Stimulated activated CD8-positive, alpha-beta memory T cell treated with anti-CD3 and anti-CD28 coated beads, Interleukin-12 subunit alpha, Interleukin-12 subunit beta, amount 100 ng/mL, for 4 hours (primary cell): Measurements from ENCODE around the gene KCNC2.
"Not testable (repeated sequence)": the region's sequence is repeated elsewhere in the genome, so short reads cannot be mapped to it uniquely, and the experiment has no call there.

ENCODE experiments used
- DNase-seq: peaks from one replicate; pipeline ENCODE4 v3.0.0-alpha.2; 2020; ENCODE audit warnings: low read depth

KCNC2 gene

DNA sequence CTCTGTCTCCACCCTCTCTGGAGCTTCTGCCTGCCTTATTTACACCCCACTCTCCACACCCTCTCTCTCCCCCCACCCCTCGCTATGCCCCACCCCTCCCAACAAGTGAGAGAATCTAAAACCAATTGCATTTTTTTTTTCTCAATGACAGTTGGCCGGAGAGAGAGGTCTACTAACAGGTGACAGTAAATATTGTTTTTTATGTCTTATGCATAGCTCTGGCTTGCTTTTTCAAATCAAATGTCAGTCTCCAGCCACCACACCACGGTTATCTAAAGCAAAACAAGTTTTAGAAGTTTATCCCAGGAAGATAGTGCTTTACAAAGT lies at the start of gene KCNC2:
Gene KCNC2 (minus strand): TSS at position 28 of the 327 bp plus-strand sequence.
- no peak for DNase-seq

DNA sequence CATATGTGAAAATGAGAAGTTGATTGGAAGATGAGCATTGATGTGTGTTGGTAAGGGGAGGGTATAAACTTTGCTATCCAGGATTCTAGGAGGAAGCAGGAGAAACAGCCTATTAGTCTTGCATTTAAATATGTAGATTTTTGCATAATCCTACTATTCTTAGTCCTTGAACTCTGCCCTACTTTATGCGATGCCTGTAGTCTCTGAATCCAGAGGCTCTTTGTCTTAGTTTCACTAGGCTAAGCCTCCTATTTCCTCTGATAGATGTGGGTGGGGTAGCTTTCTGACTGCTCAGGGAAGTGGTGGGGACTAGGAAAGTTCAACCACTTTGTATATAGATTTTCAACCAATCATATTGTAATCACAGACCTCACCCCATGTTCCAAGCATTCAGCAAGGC lies 49.5 kb upstream of the KCNC2 start:
- DNase-seq = no peak

DNA sequence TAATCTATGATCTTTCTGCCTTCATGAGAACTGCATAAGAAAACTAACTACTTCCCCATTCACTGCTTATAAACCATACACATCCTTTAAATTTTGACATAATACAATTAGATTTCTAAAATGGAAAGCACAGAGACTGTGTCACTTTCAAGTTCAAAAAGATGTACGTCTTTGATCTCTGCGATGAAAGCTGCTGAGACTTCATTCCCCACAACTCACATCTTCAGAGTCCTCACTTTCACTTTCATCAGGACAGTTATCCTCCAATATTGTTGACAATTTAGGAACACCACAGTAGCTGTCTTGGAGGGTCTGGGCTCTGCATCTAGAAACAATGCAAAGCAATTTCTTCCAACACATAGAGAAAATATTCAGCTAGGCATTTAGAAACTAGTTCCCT lies 47.9 kb upstream of the KCNC2 start:
- DNase-seq = no peak

DNA sequence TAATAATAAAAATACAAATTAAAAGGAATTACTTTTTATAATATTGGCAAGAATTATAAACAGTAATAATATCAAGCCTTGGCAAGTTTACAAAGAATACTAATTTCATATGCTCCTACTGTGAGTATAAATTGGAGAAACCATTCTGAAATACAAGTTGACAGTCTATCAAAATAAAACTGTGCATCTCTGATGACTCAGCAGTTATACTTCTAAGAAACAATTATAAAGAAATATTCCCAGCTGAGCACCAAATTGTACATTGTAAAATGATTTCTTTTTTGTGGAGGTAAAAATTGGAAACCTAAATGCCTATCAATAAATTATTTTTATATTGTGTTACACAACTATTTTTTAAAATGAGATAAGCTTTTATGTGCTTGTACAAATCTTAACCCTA lies 35.5 kb upstream of the KCNC2 start:
- no peak for DNase-seq

DNA sequence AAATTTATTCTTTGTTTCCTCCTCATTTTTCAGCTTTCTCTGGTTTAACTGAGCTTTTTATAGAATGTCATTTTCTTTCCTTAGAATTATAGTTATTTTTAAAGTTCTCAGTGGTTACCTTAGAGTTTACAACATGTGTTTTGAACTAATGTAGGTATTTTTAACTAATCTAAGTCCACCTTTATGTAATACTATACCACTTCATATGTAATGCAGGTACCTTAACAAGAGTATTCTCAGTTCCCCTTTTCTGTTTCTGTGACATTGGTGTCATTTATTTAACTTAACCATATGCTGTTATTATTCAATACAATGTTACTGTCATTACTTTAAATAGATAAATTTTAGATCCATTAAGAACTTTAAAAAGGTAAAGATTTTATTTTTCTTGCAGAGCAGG lies 30.3 kb upstream of the KCNC2 start:
- no peak for DNase-seq

DNA sequence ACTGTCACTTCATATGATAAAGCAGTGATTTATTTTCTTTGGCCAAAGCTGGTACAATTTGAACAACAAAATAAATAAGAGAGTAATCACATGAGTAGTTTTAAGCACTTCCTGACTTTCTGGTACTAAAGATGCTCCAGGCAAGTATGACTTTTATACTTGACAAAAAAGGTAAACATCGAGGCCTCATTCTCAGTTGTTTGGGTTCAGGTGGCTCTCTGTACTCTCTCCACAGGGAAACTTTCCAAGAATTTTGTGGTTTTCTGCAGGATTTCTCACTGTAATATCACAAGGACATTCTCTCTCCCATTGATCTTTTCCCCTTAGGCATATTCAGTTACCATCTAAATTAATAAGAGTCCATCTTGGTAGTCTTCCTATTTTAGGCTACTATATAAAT lies 26.6 kb upstream of the KCNC2 start:
- no peak for DNase-seq

DNA sequence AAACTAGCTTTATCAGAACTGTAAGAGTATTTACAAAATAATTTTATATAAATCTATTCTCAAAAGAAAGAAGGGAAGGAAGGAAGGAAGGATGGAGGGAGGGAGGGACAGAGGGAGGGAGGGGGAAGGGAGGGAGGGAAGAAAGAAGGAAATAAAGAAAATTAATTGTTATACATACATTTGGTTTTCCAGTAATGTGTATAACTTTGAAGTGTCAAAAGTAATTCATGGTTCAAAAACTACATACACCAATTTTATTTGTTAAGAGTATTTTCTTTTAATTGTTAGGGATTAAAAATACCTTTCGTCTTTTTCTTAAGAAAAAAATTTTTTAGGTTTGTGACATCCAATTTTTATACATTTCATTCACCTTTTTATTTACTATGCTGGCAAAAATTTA lies 17.5 kb upstream of the KCNC2 start:
- DNase-seq = no peak

DNA sequence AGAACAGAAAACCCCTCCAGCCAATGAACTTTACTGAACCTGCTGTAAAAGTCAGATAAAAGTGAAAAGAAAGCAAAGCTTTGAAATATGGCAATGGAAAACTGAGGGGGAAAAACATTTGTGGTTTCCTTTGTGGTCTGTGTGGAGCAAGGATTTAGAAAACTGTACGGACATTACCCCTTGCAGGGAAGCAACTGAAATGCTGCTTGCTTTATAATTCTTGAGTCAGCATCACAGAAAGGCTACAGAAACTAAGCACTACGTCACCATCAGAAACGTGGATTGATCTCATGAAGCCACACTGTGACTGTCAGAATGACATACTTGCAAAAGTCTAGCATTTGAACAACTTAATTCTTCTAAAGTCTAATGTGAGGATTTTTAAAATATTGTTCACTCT lies 2.4 kb upstream of the KCNC2 start:
- no peak for DNase-seq

DNA sequence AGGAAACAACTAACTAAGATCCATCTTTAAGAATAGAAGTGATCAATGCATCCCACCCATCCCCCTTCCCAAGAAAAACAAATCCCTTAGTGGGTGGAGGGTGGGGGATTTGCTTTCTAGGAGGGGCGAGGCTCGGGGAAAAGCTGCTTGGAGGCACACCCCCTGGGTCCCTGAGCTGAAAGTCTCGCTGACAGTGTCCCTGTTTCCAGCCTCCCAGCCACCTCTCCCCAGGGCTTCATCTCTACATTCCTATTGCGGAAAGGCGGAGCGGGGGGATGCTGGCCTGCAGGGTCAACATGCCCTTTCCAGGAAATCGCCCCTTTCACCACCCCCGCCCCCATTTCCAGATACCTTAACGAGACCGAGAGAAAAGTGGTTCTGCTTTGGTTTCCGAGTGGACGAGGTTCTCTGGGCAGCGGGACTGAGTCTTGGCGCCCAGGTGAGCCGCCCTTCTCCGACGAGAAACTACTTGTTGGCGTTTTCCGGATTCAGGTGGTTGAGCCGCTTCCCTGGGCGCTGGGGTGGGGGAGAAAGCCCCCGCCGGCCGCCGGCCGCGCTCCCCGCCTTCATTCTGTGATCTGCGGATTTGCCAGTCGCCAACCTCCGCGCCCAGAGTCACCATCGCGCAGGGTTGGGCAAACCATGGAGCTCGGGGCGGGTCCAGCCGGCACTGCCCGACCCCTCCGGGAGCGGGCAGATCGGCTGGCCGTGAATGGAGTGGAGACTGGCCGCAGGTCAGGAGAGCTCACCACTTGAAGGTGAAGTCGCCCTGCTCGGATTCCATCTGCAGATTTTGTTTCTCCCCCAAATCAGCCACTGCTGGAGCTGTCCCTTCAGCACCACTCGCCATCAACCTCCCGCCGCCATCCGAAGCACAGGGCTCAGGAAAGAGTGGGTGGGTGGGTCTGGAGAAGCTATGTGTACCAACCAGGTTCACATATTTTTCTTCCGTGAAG lies 505 bp downstream of the KCNC2 start:
- no peak for DNase-seq

DNA sequence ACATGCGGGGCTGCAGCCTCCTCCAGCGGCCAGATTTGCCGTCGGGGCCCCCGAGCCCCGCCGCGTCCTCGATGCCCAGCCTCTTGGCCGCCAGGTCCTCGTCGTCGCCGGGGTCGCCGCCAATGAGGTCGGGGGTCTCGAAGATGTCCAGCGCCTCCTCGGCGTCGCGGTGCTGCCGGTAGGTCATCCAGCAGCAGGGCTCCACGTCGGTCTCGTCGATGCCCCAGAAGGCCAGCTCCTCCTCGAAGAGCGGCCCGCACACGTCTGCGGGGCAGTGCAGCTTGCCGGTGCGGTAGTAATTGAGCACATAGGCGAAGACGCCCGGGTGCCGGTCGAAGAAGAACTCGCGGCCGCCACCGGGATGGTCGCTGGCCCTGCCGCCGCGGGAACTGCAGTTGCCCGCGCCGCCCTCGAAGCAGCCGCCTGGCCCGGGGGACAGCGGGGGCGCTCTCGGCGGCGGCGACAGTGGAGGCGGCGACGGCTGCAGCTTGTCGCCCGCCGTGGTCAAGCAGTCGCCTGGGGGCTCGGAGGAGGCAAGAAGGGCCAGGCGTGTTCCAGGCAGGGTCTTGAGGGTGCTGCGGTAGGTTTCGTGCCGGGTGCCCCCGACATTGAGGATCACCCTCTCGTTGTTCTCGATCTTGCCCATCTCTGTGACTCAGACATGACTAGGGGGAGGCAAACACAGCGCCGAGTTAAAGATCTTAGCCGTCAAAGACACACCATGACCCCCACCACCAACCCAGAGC lies 2.1 kb downstream of the KCNC2 start:
- DNase-seq = no peak

DNA sequence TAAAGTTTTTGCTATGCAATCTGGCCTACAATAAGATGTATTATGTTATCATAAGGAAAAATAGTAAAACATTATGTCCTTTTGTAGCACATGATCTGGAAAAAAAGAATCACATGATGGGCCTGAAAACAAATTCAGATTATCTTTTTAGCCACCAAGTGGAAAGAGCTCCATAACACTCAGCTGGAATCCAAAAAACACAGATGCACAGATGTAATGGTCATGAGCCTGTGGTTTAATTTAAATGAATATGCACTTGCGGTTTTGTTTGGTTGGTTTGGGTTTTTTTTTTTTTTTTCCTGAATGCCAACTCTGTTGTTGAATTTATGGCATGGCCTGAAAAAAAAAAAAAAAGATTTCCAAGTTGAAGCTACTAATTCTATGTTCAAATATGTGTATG lies 4.1 kb downstream of the KCNC2 start:
- no peak for DNase-seq

DNA sequence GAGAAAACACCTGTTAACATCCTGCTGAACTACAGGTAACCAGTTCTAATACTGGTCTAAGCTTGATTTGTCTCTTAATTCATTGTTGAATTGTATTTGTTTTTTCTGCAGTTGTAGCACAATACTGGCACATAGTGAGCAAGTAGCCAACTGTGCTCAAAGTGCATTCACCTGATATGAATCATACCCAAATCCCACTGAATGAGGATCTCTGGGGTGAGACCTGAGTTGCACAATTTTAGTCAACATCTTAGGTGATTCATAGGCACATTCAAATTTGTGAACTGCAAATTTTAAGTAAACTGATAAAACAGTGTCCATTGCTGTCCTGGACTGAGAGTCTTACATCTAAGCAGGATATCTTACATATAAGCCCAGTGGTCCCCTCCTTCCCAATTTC lies 12.8 kb downstream of the KCNC2 start:
- no peak for DNase-seq

DNA sequence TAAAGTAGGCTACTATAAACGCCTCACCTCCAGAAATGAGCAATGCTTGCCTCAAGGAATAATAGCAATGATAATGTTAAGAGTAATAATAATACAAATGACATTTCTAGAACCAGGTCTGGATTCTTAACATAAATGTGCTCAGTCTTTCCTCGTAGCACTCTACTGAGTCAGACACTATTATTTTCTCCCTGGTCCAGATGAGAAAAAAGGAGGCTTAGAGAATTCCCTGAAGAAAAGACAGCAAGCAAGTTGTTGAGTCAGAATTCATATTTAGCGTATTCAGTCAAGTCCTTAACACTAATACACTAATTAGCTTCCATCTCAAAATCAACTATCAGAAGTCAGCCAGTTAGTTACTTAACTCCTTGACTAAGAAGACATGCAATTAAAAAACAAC lies 13.2 kb downstream of the KCNC2 start:
- DNase-seq = no peak

DNA sequence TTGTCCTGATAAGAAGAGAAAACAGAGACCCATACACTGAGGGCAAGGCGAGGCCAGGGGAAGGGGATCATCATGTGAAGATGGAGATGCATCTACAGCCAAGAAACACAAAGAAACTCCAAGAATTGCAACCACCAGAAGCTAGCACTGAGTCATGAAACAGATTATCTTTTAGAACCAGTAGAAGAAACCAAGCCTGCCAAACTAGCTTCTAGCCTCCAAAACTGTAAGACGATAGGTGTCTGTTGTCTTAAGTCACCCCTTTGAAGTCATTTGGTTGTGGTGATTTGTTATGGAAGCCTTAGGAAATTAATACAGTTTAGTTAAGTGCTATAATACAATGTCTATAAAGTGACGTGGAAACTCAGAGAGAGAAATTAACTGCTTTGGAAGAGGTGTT lies 15.4 kb downstream of the KCNC2 start:
- DNase-seq = no peak

DNA sequence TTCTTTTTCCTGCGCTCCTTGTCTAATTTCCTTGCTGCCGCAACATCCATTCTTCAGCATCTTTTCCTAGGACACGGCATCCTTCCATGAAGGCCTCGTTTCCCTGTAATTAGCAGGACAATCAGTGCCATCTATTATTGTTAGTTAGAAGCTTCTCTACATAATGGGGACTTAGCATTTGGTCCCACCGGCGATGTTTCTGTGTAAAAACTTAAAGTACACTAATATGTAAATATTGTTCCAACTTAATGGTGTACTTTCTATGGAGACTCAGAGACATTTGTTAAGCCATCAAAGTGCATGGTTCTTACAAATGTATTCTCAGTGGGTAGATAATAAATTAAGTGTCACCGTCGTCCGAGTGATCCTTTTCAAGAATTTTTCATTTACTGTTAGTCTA lies 17.4 kb downstream of the KCNC2 start:
- DNase-seq = no peak

DNA sequence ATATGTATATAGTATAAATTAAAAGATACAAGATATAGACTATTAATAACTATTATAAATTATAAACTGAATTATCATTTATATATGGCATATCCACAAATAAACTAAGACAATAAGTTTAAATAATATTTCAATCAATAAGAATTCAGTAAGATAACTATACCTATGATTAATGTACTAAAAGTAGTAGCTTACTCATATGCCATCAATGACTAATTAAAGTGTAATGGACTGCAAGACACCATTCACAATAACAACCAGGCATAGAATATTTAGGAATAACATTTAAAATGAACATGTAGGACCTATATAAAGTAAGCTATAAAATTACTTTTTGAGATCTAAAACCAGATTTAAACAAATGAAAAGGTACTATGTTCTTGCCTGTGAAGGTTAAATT lies 18.8 kb downstream of the KCNC2 start:
- DNase-seq = no peak

DNA sequence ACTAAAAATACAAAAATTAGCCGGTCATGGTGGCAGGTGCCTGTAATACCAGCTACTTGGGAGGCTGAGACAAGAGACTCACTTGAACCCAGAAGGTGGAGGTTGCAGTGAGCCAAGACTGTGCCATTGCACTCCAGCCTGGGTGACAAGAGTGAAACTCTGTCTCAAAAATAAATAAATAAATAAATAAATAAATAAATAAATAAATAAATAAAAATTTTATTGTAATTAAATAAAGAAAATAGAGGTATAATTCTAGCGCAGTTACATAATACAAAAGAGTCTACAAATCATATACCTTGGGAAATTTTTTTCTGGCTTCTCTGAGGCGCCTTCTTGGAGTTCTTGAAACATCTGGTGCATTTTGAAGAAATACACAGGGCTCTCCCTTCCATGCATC lies 23.8 kb downstream of the KCNC2 start:
- not testable (repeated sequence) for DNase-seq

DNA sequence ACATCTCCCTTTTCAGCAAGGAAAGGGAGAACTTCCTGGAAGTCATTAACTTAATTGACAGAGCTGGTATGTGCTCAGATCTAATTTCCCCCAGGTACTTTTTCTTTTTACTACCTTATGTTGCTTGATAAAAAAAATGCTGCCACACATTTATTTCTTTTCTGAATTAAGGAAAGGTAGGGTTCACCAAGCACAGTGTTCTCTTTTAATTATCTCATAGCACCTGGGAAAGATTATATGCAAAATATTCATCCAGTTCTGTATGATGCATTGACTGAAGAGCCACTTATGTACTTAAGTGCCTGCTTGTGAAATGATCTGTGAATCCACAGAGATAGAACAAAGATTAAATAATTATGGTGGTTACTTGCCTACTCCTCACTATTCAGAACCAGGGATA lies 25.1 kb downstream of the KCNC2 start:
- no peak for DNase-seq

DNA sequence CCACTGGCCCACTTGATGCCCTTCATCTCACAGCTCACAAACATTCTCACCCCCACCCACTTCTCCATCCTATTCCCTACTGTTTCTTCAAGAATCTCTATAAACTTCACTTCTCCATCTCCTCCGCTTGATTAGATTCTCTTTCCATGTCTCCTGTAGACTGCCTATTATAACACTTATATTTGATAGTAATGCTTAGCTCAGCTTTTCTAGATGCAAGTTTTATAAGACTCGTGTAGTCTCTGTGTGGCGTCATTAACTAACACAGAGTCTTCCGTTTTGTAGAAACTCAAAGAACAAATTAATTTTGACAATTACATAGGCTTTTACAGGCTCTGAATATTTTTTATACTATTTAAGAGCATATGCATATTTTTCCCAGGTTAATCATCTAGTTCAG lies 25.7 kb downstream of the KCNC2 start:
- DNase-seq = no peak

DNA sequence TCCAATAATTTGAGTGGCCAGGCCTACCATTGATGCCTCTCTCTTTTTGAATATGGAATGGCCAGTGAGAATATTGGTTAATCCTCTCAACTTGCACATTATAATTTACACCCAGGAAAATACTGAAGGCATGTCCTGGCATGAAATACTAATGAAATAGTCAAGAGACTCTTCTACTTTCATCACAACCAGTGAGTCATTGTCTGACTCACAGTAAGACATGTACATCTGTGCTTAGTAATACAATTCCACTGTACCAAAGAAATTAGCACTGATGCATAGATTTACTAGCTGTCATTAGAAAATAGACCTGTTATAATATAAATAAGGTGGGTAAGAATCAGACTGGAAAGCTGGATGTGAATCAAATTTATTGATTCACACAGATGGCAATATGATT lies 31.6 kb downstream of the KCNC2 start:
- DNase-seq = no peak

DNA sequence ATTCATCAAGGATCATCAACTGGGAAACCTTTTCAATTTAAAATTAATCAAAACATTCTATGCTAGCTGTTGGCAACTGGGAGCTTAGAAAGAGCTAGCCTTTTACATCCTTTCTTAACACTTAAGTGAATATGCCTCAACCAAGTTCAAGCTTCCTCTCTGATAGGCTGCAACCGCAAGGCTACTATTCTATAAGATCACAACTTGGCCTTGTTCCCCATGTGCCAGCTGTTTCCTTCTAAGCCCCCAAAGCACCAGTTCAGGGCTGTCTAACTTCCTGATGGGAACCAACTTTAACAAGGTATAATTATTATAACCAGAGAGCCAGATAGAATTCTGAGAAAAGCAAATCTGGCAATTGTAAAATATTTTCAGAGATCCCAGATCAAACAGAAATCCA lies 37.0 kb downstream of the KCNC2 start:
- DNase-seq = no peak

DNA sequence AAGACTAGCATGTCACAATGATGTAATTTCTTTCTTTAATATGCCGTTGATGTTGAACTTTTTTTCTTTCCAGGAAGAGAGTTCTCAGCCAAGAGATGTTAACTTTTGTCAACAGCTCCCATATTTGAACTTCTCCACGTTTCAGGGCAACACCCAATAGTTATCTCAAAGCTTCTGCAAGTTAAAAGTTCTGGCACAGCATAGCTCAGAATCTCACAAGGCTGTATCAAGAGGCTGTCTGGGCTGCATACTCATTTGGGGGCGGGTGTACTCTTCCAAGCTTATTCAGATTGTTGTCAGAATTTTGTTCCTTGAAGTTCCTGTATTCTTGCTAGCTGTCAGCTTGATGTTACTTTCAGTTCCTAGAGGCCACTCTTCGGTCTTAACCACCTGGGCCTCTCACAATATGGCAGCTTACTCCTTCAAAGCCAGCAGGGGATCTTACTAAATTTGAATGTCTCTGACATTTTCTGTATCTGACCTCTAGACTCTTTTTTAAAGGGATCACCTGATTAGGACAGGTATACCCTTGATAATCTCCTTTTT lies 38.9 kb downstream of the KCNC2 start:
- DNase-seq = no peak

DNA sequence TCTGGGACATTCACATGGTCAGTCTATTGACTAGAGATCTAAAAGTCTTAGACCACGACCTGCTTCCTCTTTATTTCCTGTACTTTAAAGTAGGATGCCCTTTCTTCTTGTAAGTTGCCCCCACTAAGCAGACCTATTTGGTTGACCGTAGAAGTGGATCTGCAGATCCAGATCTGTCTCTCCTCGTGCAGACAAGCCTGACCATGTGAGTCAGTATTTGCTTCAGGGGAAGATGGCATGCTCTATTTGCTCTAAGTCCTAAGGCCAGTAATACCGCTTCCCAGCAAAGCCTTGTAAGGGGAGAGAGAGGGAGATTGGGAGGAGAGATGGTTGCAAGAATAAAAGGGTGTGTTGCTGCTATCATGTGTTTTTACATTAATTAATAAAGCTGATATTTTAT lies 46.8 kb downstream of the KCNC2 start:
- no peak for DNase-seq
